ENCODE measurements around the gene ENKD1.

DNA sequence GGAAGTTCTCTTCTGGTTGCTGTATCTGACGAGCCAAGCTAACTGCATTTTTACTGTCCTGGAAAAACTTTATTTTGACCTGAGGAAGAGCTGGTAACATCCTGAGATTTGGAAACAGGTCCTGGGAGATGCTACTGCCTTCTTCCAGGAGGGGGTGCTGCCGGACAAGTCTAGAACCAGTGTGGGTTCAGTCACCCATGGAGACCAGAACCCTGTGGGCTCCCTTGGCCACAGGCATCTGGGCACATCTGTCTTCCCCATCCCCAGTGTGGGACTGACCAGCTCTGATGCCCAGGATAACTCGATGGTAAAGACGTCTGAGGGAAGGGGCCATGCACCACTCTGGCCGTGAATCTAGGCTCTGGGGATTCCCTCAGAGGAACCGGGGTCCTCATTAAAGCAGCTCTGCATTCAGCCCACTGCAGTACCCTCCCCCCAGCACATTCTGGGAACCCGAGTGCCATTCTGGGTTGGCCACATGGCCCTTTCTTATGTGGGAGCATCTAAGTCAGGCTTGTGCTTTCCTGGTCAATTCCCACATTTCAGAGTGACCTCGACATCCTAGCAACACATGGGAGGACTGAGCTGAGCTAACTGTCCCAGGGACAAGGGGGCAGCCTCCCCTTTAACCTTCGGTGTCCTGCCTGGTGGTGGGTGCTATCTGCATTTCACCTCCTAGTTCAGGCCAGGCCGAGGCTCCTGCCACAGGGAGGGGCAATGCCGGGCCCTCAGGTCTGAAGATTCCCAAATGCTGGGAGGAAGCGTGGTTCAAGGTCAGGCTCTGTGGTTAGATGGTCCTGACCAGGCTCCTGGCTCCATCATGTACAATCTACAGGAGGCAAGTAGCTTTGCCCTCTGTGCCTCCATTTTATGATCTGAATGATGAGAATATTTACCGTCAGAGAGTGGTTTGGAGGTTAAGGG is 6.5 kb upstream of the ENKD1 start:
- TF ChIP-seq POLR2A (IDR thresholded peaks at IDR 0.05; ENCODE audit: low read length): no peak
- no peak for TF ChIP-seq GATA1 (IDR thresholded peaks at IDR 0.05; ENCODE audit: low read depth, low read length)

All from erythroblast (primary cell).